SK-N-MC (cell line): ENCODE data around the gene PAXX.

Source experiments
- EZH2 ChIP-seq: fragments of 200-600 bp; sonication (generic); IDR thresholded peaks from one replicate; pipeline ENCODE4 v1.6.1; 2017; ENCODE audit warnings: antibody characterized with exemption
- FOXP2 ChIP-seq: optimal IDR thresholded peaks from 2 replicates; pipeline ENCODE3; 2011; ENCODE audit warnings: mild to moderate bottlenecking, moderate library complexity; ENCODE audit not compliant: insufficient read depth; ENCODE audit errors: extremely low read length, control extremely low read depth
- POLR2AphosphoS5 ChIP-seq: IDR thresholded peaks from 2 replicates; pipeline ENCODE4 v1.6.1; 2012; ENCODE audit warnings: mild to moderate bottlenecking, low read depth, low read length, borderline replicate concordance

DNA sequence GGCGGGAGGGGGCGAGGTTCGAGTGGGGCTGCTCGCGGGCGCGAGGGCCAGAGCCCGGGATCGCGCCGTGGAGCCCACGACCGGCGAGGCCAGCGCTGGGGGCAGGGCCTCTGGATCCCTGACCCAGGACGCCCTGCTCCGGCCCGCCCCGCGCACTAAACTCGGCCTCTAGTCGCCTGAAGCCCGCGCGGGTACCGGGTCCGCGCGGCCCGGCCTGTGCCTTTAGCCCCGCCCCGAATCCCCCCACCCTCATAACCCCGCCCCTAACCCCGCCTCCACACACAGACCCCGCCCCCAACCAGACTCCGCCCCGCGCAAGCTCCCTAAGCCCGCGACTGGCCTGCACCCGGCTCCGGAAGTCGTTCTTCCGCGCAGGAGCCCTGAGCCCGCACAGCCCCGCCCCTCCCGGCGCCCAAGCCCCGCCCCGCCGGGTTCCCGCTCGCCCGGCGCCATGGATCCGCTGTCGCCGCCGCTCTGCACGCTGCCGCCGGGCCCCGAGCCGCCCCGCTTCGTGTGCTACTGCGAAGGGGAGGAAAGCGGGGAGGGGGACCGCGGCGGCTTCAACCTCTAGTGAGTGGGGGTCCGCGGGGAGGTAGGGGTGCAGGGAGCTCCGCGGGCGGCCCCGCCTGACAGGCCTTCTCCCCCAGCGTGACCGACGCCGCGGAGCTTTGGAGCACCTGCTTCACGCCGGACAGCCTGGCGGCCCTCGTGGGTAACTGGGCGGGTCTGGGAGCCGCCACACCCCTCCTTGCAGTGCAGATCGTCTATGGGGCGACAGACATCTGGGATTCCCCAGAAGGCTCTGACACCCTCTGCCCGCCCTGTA lies at the start of gene PAXX:
- TF ChIP-seq EZH2 (no peak), POLR2AphosphoS5 (peak; percentile 75; the same call in 1 of the 2 replicates), FOXP2 (no peak)
